NCI-H526 (cell line): ENCODE results near the gene NUB1.

Experiments
- DNase-seq, 2 experiments: peaks; one replicate each; lab custom pipeline; 2025; lab: John Stamatoyannopoulos, UW

Gene NUB1

GRCh38 chr7:151423936-151424335 lies 82.3 kb downstream of the NUB1 start:
- no peak for DNase-seq

- DNase-seq, result no peak
These were observed 83.2 kb downstream of the NUB1 start for GRCh38 chr7:151424799-151425198.

GRCh38 chr7:151425670-151426440 lies 84.2 kb downstream of the NUB1 start:
- DNase-seq, result no peak

GRCh38 chr7:151426441-151426903 lies 84.9 kb downstream of the NUB1 start:
- DNase-seq, result no peak

GRCh38 chr7:151426904-151427704 lies 85.5 kb downstream of the NUB1 start:
- no peak for DNase-seq

- no peak for DNase-seq
These were observed 86.2 kb downstream of the NUB1 start for GRCh38 chr7:151427705-151428377.
